SKM-1 treated with dmso at 0.1 percent for 144 hours (cell line): Measurements from ENCODE around the gene ACOT13.
"Not testable (repeated sequence)": the region's sequence is repeated elsewhere in the genome, so short reads cannot be mapped to it uniquely, and the experiment has no call there.

Experiments
- DNase-seq: peaks from one replicate; lab custom pipeline; 2025; ENCODE audit not compliant: unreplicated experiment; lab: John Stamatoyannopoulos, UW

The ACOT13 gene

GRCh38 chr6:24692003-24692402 is 25.1 kb downstream of the ACOT13 start:
- DNase-seq = no peak

- DNase-seq = no peak
Measured at GRCh38 chr6:24692415-24692814, 25.5 kb downstream of the ACOT13 start.

GRCh38 chr6:24692848-24693592 is 26.1 kb downstream of the ACOT13 start:
- DNase-seq = no peak

- no peak for DNase-seq
Measured at GRCh38 chr6:24694198-24694597, 27.3 kb downstream of the ACOT13 start.

GRCh38 chr6:24695635-24696034 is 28.8 kb downstream of the ACOT13 start:
- not testable (repeated sequence) for DNase-seq

GRCh38 chr6:24696097-24696496 is 29.2 kb downstream of the ACOT13 start:
- DNase-seq = no peak

- no peak for DNase-seq
Measured at GRCh38 chr6:24699521-24700359, 32.9 kb downstream of the ACOT13 start.

GRCh38 chr6:24702720-24703282 is 35.9 kb downstream of the ACOT13 start:
- no peak for DNase-seq

- no peak for DNase-seq
Measured at GRCh38 chr6:24704468-24704867, 37.6 kb downstream of the ACOT13 start.

GRCh38 chr6:24708612-24709011 is 41.7 kb downstream of the ACOT13 start:
- no peak for DNase-seq

- no peak for DNase-seq
Measured at GRCh38 chr6:24709014-24709711, 42.3 kb downstream of the ACOT13 start.

GRCh38 chr6:24710519-24711303 is 43.8 kb downstream of the ACOT13 start:
- DNase-seq = no peak

- DNase-seq = not testable (repeated sequence)
Measured at GRCh38 chr6:24716602-24717148, 49.8 kb downstream of the ACOT13 start.

- DNase-seq = no peak
Measured at GRCh38 chr6:24718449-24719124, 51.7 kb downstream of the ACOT13 start.

- DNase-seq = peak; percentile 42
Measured at GRCh38 chr6:24719125-24719971, 52.5 kb downstream of the ACOT13 start, which contains the start of gene C6orf62. Gene C6orf62, minus strand, starts transcription at chr6:24719154. Its CDS starts 486 bp downstream, at chr6:24718668.

GRCh38 chr6:24720131-24720603 is 53.3 kb downstream of the ACOT13 start:
- DNase-seq = no peak

- DNase-seq = peak; percentile 96
Measured at GRCh38 chr6:24720604-24721460, 54.0 kb downstream of the ACOT13 start.
